HCT116 (cell line): ENCODE measurements around the gene STPG3. TPM values are rescaled to one million over a fixed set of nuclear protein-coding genes. Genes with fewer than 3 reads are reported as not detected.

Experiments used
- ATAC-seq: fragments of 200-7000 bp; cut with Tn5 transposase; 2 replicates; pipeline ENCODE4 v1.9.1; 2020; ENCODE audit warnings: mild to moderate bottlenecking, moderate library complexity
- BruUV-seq: library from RNA; stranded (reverse); fragments of 400-500 nt; replicated peaks from 2 replicates; lab custom pipeline; 2021; lab: Mats Ljungman, UMichigan
- CTCF ChIA-PET: fragments of 300-600 bp; sonication (Branson Sonifier 250); formaldehyde crosslinking; loops from one replicate; lab custom pipeline; 2021; ENCODE audit warnings: antibody characterized with exemption; lab: Charles Lee
- POLR2A ChIA-PET: fragments of 300-600, 350-600 bp; sonication (Branson Sonifier 250); formaldehyde crosslinking; loops from one replicate; lab custom pipeline; 2021; ENCODE audit warnings: antibody characterized with exemption; lab: Charles Lee
- RAD21 ChIA-PET, 2 experiments: fragments of 300-600 bp; sonication (Branson Sonifier 250); formaldehyde crosslinking; loops; one replicate each; lab custom pipeline; 2023; ENCODE audit warnings: low total read pairs in 2 of 2; ENCODE audit not compliant: uncharacterized antibody in 2 of 2, unreplicated experiment in 2 of 2, low non-redundant PET in 1 of 2; lab: Charles Lee
- DNase-seq: peaks from one replicate; pipeline ENCODE4 v3.0.0-alpha.2; 2010; ENCODE audit warnings: low read depth, low spot score
- H2AFZ ChIP-seq: fragments of 200-600 bp; shearing (Covaris generic), sonication (generic); 2 replicates; pipeline ENCODE4 v1.6.1; 2017; ENCODE audit warnings: low read depth, mixed run types, mixed read lengths, antibody characterized with exemption, low read length; ENCODE audit not compliant: poor library complexity, severe bottlenecking
- H3K27ac ChIP-seq: 2 replicates; pipeline ENCODE4 v1.5.1; 2012; ENCODE audit warnings: low read depth, low read length
- H3K27me3 ChIP-seq: fragments of 200-600 bp; sonication (generic); 2 replicates; pipeline ENCODE4 v1.6.1; 2016; ENCODE audit warnings: mixed run types, low read length, mixed read lengths; ENCODE audit not compliant: insufficient read depth
- H3K36me3 ChIP-seq, 2 experiments: fragments of 200-500 bp in 1 of 2; fragments of 200-600 bp in 1 of 2; sonication (Bioruptor generic) in 1 of 2; sonication (generic) in 1 of 2; 2 replicates each; pipeline versions ENCODE4 v1.5.1 to v1.6.1; 2014 to 2016; ENCODE audit warnings: low read length in 2 of 2, inconsistent platforms in 1 of 2, mixed read lengths in 1 of 2, mixed run types in 1 of 2; ENCODE audit not compliant: insufficient read depth in 2 of 2, control insufficient read depth in 1 of 2
- H3K4me1 ChIP-seq, 2 experiments: fragments of 200-600 bp in 1 of 2; sonication (generic) in 1 of 2; 2 replicates each; pipeline versions ENCODE4 v1.5.1 to v1.6.1; 2012 to 2017; ENCODE audit warnings: low read length in 2 of 2, inconsistent platforms in 1 of 2, mild to moderate bottlenecking in 1 of 2, mixed read lengths in 1 of 2, mixed run types in 1 of 2, moderate library complexity in 1 of 2; ENCODE audit not compliant: insufficient read depth in 2 of 2, control insufficient read depth in 1 of 2
- H3K4me2 ChIP-seq: fragments of 200-600 bp; sonication (generic); 2 replicates; pipeline ENCODE4 v1.6.1; 2017; ENCODE audit warnings: mixed run types, low read length, mixed read lengths
- H3K4me3 ChIP-seq, 2 experiments: fragments of 200-600 bp in 1 of 2; sonication (generic) in 1 of 2; replicated peaks in 1 of 2; 2 replicates each; pipeline ENCODE4 v1.5.1; 2011 to 2016; ENCODE audit warnings: low read length in 2 of 2, control low read depth in 1 of 2, low read depth in 1 of 2, mild to moderate bottlenecking in 1 of 2, mixed read lengths in 1 of 2, mixed run types in 1 of 2
- H3K79me2 ChIP-seq: fragments of 200-600 bp; sonication (generic); 2 replicates; pipeline ENCODE4 v1.6.1; 2017; ENCODE audit warnings: mild to moderate bottlenecking, mixed run types, low read length, moderate library complexity, mixed read lengths; ENCODE audit not compliant: insufficient read depth
- H3K9ac ChIP-seq: fragments of 200-600 bp; sonication (generic); 2 replicates; pipeline ENCODE4 v1.6.1; 2016; ENCODE audit warnings: low read length, mixed read lengths
- H3K9me2 ChIP-seq: fragments of 200-600 bp; sonication (generic), shearing (Covaris generic); 2 replicates; pipeline ENCODE4 v1.6.1; 2017; ENCODE audit warnings: mixed run types, mild to moderate bottlenecking, moderate library complexity; ENCODE audit not compliant: insufficient read depth
- H3K9me3 ChIP-seq, 2 experiments: fragments of 200-500 bp in 1 of 2; fragments of 200-600 bp in 1 of 2; sonication (Bioruptor generic) in 1 of 2; sonication (generic) in 1 of 2; 2 replicates each; pipeline ENCODE4 v1.6.1; 2014 to 2017; ENCODE audit warnings: low read length in 2 of 2, mixed read lengths in 2 of 2, inconsistent platforms in 1 of 2, low read depth in 1 of 2, mild to moderate bottlenecking in 1 of 2, mixed run types in 1 of 2, moderate library complexity in 1 of 2; ENCODE audit not compliant: control insufficient read depth in 1 of 2, insufficient read depth in 1 of 2
- H4K20me1 ChIP-seq: fragments of 200-600 bp; sonication (generic), shearing (Covaris generic); 2 replicates; pipeline ENCODE4 v1.6.1; 2017; ENCODE audit warnings: mixed run types, mild to moderate bottlenecking, moderate library complexity; ENCODE audit not compliant: insufficient read depth
- ELF1 ChIP-seq: IDR thresholded peaks from 2 replicates; pipeline ENCODE4 v1.6.1; 2012; ENCODE audit warnings: low read depth, borderline replicate concordance
- POLR2A ChIP-seq: IDR thresholded peaks from 2 replicates; pipeline ENCODE4 v1.7.0; 2011; ENCODE audit warnings: borderline replicate concordance; ENCODE audit not compliant: insufficient read depth, insufficient read length; ENCODE audit errors: extremely low read depth
- SP1 ChIP-seq: IDR thresholded peaks from 2 replicates; pipeline ENCODE4 v1.6.1; 2012; ENCODE audit warnings: low read depth
- YY1 ChIP-seq: IDR thresholded peaks from 2 replicates; pipeline ENCODE4 v1.6.1; 2011; ENCODE audit warnings: low read length, low read depth, moderate library complexity, mild to moderate bottlenecking; ENCODE audit not compliant: insufficient replicate concordance; ENCODE audit errors: extremely low read depth
- ZFX ChIP-seq: fragments of 450-650 bp; IDR thresholded peaks from 2 replicates; pipeline ENCODE4 v1.6.1; 2017
- intact Hi-C: fragments of 100-400 bp; cut with micrococcal nuclease; formaldehyde crosslinking; loops from 2 replicates; pipeline ENCODE4 v1.10.0; 2022
- total RNA-seq: library from RNA; stranded (reverse); gene quantifications from one replicate; pipeline ENCODE4 v1.2.1, GENCODE V29; 2021; ENCODE audit not compliant: unreplicated experiment
- TF ChIP-seq, protein P1 (sequence below), 3 experiments: fragments of 200-600 bp in 1 of 3; sonication (generic) in 1 of 3; IDR thresholded peaks in 2 of 3; conservative IDR thresholded peaks in 1 of 3; 2 replicates each; pipeline ENCODE4 v1.5.1; 2012 to 2017; ENCODE audit warnings: low read depth in 2 of 3, low read length in 2 of 3, antibody characterized with exemption in 1 of 3, borderline replicate concordance in 1 of 3, control low read depth in 1 of 3, mild to moderate bottlenecking in 1 of 3, mixed read lengths in 1 of 3, mixed run types in 1 of 3, moderate library complexity in 1 of 3; ENCODE audit not compliant: insufficient read depth in 1 of 3

STPG3 gene
- total RNA-seq, 1 experiment from 2014 or later, result not detected

DNA sequence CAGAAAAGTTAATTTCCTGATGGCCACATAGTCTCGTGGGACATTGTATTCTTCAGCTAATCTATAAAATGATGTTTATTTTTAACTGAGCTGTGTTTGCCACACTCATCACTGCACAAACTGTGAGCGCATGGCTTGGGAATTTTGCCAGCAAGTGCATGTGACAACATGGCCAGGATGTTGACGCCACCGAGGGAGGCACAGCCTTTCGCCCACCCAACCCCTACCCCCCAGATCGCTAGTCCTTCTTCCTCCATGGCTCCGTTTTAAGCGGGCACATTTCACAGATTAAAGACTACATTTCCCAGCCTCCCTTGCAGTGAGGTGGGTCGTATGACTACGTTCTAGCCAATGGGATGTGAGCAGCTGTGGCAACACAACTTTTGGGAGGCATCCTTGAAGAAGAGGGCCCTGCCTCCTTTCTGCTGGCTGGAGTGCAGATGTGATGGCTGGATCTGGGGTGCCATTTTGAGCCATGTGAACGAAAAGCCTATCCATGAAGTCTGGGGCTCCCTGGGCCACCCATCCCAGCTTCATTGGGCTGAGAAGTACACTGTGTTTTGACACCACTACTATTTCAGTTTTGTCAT is 43.1 kb downstream of the STPG3 start:
- no TSS peak for BruUV-seq
- H3K9me3 ChIP-seq, result no peaks in the 10 kb centered on the region
- peak overlapping the region; percentile 80 for H3K4me2 ChIP-seq
- no peak overlapping the region for H3K4me3 ChIP-seq
- CTCF ChIA-PET, result interaction anchor here (0.8 to 1.0 kb wide), 4 partner anchors 8 to 129 kb away, joined by 3 to 5 read pairs (median 4); partner anchors contain the start of genes EXD3, NOXA1 and NRARP
- H2AFZ ChIP-seq, result peak overlapping the region; percentile 31
- H3K4me1 ChIP-seq, result peaks cover 23 to 50% of the 10 kb centered on the region in 2 experiments
- peak overlapping the region; percentile 34 for H3K27ac ChIP-seq
- peak; percentile 74 for DNase-seq
- no peaks in the 10 kb centered on the region for H3K9me2 ChIP-seq
- H3K9ac ChIP-seq, result no peak overlapping the region
- H3K79me2 ChIP-seq, result no peaks in the 10 kb centered on the region
- H4K20me1 ChIP-seq, result no peaks in the 10 kb centered on the region; the same call in 1 of the 2 replicates
- RAD21 ChIA-PET, result interaction anchor here in 1 of 2 experiments (0.5 kb wide), 1 partner anchor 132 kb away, joined by 4 read pairs; no protein-coding TSS in a partner anchor
- peak; percentile 76 for ATAC-seq
- H3K36me3 ChIP-seq, result no peaks in the 10 kb centered on the region
- POLR2A ChIA-PET, result no interaction called here
- no peaks in the 10 kb centered on the region for H3K27me3 ChIP-seq
- no peak for TF ChIP-seq SP1
- peak; percentile 82 for TF ChIP-seq YY1
- peak; percentile 78 for TF ChIP-seq POLR2A
- intact Hi-C loops, result loop anchor here (2.0 to 5.0 kb wide), 2 partner anchors 128 to 151 kb away; partner anchors contain the start of genes EXD3 and NOXA1

DNA sequence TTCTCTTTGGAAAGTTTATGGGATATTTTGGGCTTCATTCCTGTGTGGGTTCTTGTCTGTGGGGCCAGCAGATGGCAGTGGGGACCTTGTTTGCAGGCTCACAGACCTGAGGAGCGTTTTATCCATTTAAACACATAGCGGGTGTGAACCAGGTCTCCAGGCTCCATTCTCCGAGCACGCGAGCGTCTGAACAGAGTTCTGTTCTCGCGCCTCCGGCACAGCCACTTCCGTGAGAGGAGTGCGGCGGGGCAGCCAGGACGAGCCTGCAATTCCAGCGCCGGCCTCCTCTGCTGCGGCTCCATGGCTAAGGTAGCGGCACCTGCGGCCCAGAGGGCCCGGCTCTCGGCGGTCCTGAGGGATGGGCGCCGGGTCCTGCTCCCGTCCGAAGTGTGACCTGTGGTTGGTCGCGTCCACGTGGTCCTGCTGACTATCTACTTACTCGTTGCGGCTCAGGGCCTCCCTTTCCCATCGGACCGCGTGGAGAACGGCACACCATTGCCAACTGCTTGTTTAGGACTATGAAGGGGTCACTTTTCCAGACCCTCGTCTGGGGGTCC is 43.7 kb downstream of the STPG3 start:
- intact Hi-C loops, result loop anchor here (2.0 to 5.0 kb wide), 2 partner anchors 128 to 150 kb away; partner anchors contain the start of genes EXD3 and NOXA1
- Histone ChIP-seq H3K9me3 (no peaks in the 10 kb centered on the region), H3K4me1 (peaks cover 23 to 51% of the 10 kb centered on the region in 2 experiments), H3K79me2 (peaks cover under 1% of the 10 kb centered on the region; the same call in 1 of the 2 replicates), H2AFZ (no peak overlapping the region), H4K20me1 (no peaks in the 10 kb centered on the region; the same call in 1 of the 2 replicates), H3K4me2 (peak overlapping the region; percentile 80), H3K27me3 (no peaks in the 10 kb centered on the region), H3K4me3 (peak overlapping the region; percentile 7 to 51; a peak in 1 of 4 replicates), H3K9ac (peak overlapping the region; percentile 46), H3K9me2 (no peaks in the 10 kb centered on the region), H3K36me3 (no peaks in the 10 kb centered on the region), H3K27ac (peak overlapping the region; percentile 34)
- peak; percentile 37 for ATAC-seq
- RAD21 ChIA-PET, result no interaction called here
- BruUV-seq, result no TSS peak
- no peak for DNase-seq
- POLR2A ChIA-PET, result no interaction called here
- CTCF ChIA-PET, result interaction anchor here (0.8 to 1.0 kb wide), 3 partner anchors 10 to 128 kb away, joined by 3 to 5 read pairs (median 4); partner anchors contain the start of genes EXD3 and NOXA1
- TF ChIP-seq ZFX (peak; percentile 62; the same call in 1 of the 2 replicates), ELF1 (no peak)
- TF ChIP-seq, protein P1, sequence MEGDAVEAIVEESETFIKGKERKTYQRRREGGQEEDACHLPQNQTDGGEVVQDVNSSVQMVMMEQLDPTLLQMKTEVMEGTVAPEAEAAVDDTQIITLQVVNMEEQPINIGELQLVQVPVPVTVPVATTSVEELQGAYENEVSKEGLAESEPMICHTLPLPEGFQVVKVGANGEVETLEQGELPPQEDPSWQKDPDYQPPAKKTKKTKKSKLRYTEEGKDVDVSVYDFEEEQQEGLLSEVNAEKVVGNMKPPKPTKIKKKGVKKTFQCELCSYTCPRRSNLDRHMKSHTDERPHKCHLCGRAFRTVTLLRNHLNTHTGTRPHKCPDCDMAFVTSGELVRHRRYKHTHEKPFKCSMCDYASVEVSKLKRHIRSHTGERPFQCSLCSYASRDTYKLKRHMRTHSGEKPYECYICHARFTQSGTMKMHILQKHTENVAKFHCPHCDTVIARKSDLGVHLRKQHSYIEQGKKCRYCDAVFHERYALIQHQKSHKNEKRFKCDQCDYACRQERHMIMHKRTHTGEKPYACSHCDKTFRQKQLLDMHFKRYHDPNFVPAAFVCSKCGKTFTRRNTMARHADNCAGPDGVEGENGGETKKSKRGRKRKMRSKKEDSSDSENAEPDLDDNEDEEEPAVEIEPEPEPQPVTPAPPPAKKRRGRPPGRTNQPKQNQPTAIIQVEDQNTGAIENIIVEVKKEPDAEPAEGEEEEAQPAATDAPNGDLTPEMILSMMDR (IDR thresholded peaks at IDR 0.05 in 2 of 3, conservative IDR thresholded peaks at IDR 0.05 in 1 of 3; ENCODE audit: borderline replicate concordance in 1 of 3, insufficient read depth in 1 of 3, low read depth in 2 of 3, low read length in 2 of 3), result peak in 1 of 3 experiments; percentile 39; a peak in 2 of 6 replicates
- TF ChIP-seq, all 23 proteins: peak for 2
